CD1c-positive myeloid dendritic cell (primary cell): ENCODE measurements around the gene SIAE.

Experiments
- DNase-seq: peaks from one replicate; pipeline ENCODE4 v3.0.0-alpha.2; 2016; ENCODE audit errors: extremely low spot score

SIAE gene

DNA sequence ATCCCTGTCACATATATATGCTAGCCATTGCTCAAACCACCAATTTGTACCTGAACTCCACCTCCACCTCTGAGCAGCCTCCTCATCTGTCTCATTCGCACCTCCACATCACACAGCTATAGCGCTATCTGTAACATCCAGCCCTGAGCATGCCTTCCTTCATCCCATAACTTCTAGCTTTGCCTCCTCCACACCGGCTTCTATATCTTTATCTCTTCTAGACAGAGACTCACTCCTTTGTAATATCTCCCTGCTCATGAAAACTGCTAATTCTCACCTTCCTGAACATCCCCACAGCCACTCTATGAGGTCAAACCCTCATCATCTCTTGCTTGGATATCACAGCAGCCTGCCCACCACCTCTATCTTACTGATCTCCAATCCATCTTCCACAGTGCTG lies 5.9 kb downstream of the SIAE start:
- DNase-seq = no peak

DNA sequence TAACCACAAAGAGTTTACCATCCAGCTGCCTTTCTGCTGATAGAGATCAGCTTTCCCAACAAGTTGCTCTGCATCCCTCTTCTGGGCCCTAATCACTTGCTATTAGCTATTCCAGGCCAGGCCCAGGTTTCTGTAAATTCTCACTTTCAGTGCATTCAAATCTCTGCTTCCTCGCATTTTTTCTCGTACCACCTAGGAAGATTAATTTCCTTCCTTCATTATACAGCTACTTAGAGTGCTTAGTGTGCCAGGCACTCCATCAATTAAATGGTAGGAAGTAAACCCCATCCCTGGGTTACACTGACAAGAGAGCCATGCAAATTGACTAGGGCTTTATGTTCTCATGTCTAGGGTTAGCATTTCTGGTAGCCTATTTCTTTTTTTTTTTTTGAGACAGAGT lies 9.7 kb downstream of the SIAE start:
- no peak for DNase-seq

DNA sequence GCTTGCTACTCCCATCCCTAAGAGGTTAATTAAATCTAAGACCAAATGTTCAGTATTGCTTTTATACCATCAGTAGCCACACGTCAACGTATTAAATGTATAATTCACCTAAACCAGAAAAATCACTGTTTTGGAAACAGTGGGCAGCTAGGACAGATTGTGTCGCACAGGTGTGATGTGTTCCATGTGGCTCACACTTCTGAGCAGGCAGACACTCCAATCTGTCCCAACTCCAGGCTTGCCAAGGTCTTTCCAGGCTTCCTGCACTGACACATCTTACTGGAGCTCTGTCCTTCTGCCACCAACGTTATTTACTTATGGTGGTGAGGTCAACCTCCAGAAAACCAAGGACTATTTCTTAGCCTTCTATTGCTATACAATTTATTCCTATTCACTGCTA lies 11.4 kb downstream of the SIAE start:
- no peak for DNase-seq

DNA sequence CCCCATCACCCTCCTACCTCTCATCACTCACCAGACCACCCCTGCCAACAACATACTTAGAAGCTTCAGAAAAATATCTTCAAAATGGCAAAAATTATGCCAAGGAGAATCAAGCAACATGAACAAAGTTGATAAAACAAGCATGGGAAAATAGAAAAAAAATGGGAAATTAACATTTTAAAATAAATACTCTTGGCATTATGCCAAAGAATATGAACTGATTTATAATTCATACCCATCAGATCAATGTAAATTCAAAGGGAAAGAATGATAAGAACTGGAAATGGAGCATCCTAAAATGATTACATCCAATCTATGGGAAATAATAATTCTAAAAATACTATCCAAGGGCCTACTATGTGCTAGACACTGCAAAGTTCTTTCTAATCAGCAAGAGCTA lies 12.0 kb downstream of the SIAE start:
- DNase-seq = no peak

DNA sequence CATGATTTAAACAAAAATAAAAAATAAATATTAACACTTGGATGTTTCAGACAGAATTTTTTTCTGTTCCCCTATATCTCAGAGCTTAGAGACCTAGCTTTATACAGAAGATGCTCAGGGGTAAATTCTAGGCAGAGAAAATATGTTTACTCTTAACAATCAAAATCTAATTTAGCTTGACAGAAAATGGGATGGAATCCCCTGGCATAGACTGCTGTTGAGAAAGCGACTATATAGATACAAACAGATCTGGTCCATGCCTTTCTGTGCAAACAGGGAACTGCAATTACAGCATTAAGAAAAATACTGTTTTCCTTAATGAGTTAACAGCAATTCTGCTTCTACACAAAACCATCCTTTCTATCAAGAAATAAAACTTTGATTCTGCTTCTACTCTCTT lies 14.6 kb downstream of the SIAE start:
- no peak for DNase-seq

DNA sequence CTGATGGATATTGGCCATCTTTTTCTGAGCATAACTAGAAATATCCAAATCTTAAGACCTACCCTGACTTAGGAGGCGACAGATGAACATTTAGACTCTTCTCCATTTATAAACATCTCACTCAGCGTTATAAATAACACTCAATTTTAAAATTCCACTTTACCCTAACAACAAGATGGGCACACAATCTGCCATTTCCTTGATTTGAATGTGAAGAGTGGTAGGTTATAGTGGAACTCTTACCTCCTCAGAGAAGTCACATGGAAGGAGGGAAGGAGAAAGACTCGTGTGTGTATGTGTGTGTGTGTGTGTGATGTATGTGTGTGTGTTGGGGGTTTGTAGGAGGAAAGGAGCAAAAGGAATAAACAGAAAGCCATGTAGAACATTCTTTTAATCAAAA lies 15.0 kb downstream of the SIAE start:
- DNase-seq = no peak

DNA sequence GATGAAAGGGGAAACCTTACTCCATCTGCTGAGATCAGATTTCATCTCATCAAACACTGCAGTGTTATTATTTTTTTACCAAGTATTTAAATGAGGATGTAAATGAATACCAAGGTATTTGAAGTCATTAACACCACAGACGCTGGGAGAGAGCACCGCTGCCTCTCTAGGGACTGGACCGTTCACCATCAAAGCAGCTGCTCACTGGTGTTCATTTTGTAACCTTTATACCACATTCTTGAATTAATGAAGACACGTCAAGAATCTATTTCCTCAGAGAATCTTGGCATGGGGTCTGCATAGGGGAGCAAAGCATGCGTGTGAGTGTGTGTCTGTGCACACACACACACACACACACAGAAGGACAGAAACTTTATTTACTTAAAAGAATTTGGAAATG lies 15.6 kb downstream of the SIAE start:
- DNase-seq = no peak

DNA sequence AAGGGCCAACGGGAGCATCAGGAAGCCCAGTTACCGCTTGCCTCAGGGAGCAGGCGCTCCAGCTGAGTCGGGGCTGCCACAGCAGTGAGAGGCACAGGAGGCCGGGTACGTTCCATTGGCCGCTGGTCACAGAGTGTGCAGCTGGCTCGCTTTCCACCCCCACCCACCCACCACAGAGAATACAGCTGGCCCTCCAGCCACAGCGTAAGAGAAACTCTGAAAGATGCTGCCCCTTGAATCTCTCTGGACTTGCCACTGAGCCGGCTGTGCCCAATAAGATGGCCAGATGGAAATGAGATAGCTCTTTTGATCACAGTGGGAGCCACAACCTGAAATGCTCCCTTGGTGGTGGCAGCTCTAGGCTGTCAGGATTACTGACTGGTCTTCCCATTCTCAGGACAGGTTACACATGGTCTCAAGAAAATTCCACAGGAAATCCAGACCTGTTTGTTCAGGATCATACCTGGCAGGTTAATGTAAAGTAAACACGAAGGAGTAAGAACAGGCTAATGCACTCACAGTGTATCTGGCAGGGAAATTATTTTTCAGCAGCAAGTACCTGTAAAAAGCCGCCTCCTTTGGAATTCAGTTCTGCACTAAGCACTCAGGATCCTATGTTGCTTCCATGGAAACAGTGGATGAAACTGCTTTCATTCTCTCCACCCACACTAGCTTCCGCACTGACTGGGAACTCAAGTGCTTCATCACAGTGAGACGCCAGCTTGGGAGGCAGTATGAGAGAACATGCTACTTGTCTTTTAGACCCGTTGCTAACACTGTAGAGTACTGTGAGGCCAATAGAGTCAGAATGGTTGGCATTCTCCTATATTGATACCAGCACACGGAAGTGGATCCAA lies 16.5 kb downstream of the SIAE start:
- no peak for DNase-seq

DNA sequence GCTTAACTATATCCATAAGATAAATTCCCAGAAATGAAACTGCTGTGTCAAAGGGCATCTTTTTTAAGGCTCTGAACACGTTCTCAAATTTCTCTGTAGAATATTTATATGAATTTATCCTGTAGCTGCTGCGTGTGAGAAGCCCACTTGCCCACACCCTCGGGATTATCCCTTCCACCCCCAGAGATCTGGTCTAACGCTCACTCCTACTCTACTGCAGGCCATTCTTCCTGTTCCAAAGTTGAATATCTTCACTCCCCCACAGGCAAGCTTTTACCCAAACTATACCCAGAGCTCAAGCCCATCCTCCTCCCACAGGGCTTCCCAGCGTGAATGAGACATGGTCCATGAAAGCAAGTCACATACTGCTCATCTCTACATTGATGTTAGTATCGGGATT lies 24.9 kb downstream of the SIAE start:
- DNase-seq = no peak

DNA sequence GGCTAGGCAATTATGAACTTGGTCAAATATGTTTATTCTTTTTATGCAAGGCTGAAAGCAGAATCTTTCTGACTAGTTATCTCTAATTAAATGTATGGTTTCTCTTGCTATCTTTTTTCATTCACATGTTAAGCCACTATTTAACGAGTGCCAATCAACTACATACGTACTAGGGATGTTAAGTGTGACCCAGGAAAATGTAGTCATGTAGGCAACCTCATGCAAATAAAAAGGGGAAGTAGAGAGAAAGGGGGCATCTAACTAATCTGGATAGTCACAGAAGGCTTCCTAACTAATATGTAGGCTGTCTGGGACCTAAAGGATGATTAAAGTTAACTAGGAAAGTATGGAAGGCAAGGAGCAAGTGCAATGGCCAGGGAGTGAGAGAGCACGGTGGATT lies 27.4 kb downstream of the SIAE start:
- no peak for DNase-seq

DNA sequence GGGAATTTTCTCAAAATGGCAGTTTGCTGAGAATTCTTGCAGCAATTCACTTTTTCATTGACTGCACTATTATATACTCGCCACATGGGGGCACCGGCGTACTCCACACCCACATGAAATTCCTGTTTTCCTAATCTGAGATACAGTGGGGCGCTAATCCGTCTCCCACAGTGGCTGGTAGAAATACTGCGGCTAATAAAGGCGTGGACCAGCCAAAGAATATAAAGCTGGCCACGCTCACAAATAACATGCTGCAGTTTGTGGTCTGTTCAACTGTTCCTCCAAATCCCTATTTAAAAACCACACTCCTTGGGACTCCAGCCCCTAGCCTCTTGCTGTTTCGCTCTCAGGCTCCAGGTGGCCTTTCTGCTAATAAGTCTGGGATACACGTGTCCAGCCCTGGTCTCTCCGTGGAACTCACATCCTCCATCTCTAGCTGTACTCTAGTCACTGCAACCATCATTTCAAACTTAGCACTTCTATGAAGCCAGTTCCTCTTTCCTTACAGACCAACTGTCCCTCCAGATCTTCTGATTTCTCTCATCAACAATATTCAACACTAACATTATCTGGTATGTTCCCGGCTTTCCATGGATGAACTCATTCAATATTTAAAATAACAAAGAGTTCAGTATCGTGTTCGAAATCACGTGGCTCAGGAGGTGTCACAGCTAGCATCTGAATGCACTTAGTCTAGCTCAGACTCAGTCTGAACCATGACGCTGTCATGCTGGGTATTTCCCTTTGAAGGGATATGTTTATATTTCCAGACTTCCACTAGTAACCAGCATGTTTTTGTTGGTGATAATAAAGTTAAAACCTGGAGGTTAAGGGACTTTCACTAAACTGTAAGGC lies 28.9 kb downstream of the SIAE start:
- DNase-seq = peak; percentile 64

DNA sequence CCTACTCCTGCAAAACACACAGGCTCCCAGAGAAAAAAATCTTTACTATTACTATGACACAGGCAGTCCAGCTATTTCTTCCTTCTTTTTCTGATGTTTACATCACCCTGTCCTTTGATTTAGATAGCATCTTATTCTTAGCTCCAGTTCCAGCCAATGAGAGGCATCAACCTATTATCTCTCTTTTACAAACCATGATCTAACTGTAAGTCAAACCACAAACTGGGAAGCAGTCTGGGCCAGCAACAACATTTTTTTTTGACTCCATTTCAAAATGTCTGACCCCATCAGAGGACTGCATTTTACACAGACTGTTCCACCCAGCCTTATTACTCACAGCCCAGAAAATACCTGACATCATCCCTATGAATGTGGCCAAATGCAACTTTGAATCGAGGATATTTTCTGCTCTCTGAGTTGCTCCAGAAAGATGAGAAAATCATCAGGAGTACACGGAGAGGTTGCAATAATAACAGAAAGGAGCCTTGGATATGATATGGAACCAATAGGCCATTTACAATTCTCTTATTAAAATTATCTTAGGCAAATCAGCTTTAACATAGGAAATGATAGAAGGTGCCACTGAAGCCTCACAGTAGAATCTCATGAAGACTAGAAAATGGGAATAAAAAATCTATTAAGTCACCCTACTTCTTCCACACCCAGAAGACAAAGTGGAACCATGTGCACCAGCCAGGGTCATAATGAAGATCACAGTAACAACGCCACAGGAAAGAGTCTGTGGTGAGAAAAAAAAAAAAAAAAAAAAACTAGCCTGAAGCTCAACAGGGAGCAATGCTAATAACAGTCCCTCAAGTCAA lies 29.7 kb downstream of the SIAE start:
- no peak for DNase-seq

DNA sequence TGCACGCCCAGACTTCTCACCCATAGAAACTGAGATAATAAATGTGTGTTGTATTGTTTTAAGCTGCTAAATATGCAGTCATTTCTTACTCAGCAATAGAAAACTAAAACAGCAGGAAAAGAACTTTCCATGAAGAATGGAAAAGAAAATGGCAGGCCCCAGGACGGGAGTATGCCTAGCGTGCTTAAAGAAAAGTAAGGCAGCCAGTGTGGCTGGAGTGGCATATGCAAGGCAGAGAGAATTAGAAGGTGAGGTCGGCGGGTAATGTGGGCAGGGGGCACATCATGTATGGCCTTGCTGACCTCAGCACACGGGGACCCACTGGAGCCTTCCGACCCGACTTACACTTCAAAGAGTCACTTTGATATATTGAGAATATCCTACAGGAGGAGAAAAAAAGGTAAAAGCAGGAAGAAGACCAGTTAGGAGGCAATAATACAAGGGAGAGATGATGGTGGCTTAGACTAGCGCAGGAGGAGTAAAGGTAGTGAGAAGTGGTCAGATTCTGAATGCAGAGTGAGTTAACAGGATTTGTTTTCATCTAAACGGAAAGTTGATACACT lies 30.4 kb downstream of the SIAE start:
- DNase-seq = no peak

DNA sequence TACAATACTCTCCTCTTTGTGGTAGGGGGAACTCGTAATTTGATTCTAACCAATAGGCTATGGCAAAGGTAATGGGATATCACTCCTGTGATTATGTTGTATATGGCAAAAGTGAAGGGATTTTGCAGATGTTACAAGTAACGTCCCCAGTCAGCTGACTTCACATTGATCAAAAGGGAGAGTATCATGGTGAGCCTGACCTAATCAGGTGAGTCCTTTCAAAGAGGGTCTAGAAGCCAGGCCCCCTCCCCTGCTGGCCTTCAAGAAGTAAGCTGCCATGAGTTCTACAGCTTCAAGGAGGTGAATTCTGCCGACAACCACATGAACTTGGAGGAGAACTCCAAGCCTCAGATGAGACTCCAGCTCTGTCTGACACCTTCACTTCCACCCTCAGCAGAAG lies 30.9 kb downstream of the SIAE start:
- DNase-seq = no peak

DNA sequence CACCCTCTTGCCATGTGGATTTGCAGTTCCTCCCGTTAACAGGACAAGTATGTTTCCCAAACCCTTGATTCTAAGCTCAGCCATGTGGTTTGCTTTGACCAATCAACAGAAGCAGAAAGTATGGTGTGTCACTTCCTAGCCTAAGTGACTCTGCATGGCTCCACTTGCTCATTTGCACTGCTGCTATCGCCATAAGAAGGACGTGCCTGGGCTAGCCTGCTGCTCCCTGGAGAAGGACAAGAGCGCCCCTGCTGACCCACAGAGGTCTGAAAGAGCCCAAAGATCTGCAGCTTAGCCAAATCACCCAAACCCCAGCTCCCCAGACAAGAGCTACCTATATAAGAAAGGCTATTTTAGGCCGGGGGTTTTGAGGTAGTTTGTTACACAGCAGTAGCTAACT lies 32.9 kb downstream of the SIAE start:
- DNase-seq = no peak

DNA sequence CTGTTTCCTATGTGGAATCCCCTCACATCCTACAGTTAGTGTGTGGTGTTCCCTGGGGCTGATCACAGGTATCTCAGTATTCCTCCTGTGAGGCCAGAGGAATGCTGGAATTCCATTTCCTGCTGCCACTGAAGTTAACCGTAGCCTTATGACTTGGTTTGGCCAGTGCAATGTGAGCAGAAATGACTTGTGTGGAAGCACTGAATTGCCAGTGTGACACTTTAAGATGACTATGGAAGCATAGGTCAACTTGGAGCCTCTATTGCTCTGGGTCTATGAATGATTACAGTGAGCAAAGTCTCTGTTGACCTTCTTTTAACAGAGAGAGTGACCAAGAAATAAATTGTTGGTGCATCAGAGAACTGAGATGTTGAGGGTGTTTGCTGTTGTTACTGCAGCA lies 34.4 kb downstream of the SIAE start:
- no peak for DNase-seq

DNA sequence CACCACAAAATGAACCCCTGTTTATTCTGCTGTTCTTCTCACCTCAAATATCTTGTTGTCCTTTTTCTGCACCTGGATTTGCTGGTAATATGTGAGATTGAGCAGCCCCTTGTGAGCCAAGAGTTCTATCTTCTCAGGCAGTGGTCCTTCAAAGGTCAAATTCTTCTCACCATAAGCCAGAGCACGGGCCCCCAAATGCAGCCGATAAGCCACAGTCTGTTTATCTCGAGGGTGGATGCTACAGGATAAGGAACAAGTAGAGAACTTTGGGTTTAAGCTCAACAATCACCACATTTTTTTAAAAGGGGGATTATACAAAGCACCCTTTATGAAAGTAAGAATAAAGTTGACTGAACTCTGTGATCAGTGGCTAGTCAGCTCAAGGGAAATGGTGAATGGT lies 35.0 kb downstream of the SIAE start:
- DNase-seq = no peak

DNA sequence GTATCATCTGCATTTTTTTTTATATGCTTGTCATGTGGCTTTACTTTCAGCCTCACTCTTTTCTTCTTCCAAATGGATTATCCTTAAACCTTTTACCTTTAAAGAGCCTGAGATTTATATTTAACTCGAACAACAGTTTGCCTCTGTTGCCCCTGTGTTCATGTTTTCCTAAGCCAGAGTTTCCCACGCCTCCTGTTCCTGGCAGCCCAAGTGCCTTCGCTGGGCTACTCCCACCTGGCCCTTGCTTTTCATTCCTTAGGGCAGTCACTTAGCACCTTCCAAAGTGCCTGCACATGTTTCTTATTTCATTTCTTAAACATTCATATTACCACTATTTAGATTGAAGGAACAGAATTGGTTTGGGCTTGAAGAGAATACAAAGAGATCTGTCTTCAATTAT lies 37.6 kb downstream of the SIAE start:
- DNase-seq = no peak

DNA sequence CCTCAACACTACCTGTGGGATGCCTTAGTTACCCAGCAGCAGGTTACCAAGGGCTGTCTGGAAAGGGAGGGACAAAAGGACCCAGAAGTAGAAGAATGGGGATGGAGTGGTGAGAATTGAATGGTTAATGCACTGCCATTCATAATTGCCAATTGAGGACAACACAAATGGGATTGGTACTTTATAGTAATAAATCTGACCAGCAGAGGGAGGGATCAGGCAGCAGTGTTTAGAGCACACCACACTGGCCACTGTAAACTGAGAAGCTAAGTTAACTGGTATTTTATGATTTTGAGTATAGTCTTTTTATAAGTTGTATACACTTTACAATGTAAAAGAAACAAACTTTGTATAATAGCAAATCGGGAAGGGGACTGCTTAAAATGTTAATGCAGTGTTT lies 40.2 kb downstream of the SIAE start:
- no peak for DNase-seq

DNA sequence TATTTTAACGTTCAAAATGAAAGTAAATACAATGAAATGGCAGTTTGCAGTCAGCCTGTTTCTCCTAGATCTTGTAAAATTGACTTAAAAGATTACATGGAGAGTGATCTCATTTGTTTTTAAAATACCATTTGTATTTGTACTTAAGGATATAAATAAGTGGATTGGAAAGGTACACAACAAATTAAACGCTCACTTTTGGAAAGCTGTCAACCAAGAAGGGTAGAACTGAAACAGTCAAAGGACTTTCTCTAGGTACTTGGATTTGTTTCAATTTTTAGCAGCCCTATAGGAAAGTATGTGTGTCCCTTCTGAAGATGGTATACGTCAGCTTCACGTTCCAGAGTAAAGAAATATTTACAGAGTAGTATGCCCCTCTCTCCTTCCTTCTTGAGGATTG lies 43.6 kb downstream of the SIAE start:
- no peak for DNase-seq

DNA sequence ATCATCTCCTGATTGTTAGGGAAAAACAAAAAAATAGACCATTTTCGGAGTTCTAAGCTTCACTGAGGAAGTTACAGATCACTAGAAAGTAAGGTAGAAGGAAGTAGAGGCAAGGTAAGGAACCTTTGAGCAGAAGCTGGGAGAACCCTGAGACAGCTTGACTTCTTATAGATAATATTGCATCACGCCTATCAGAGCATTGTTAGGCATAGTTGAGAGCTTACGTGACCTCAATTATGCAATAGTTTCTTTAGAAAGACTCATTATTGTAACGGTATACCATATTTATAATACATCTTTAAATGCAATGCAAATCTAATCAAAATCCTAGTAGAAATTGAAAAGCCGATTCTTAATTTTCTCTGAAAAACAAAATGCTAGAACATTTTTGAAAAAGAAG lies 46.0 kb downstream of the SIAE start:
- peak; percentile 14 for DNase-seq
